Glutamatergic neuron (in vitro differentiated cells): Measurements from ENCODE around the gene C2orf92. TPM values are rescaled to one million over a fixed set of nuclear protein-coding genes. Genes with fewer than 3 reads are reported as not detected.

ENCODE experiments used
- DNase-seq: peaks from one replicate; pipeline ENCODE4 v3.0.0; 2022
- H3K27ac Mint-ChIP-seq: one replicate; pipeline ENCODE4 v1.8.0; 2020; ENCODE audit warnings: mild to moderate bottlenecking, mixed read lengths, inconsistent platforms; ENCODE audit not compliant: unreplicated experiment
- H3K27me3 Mint-ChIP-seq: one replicate; pipeline ENCODE4 v1.8.0; 2020; ENCODE audit warnings: mild to moderate bottlenecking, moderate library complexity, mixed read lengths, inconsistent platforms; ENCODE audit not compliant: unreplicated experiment
- H3K36me3 Mint-ChIP-seq: one replicate; pipeline ENCODE4 v1.8.0; 2020; ENCODE audit warnings: mild to moderate bottlenecking, mixed read lengths, inconsistent platforms; ENCODE audit not compliant: unreplicated experiment
- H3K4me1 Mint-ChIP-seq: one replicate; pipeline ENCODE4 v1.8.0; 2020; ENCODE audit warnings: mild to moderate bottlenecking, low read depth, mixed read lengths, inconsistent platforms; ENCODE audit not compliant: unreplicated experiment
- H3K4me3 Mint-ChIP-seq: one replicate; pipeline ENCODE4 v1.8.0; 2020; ENCODE audit warnings: mild to moderate bottlenecking, mixed read lengths, inconsistent platforms; ENCODE audit not compliant: unreplicated experiment
- H3K9me3 Mint-ChIP-seq: one replicate; pipeline ENCODE4 v1.8.0; 2020; ENCODE audit warnings: mild to moderate bottlenecking, moderate library complexity, mixed read lengths, inconsistent platforms; ENCODE audit not compliant: unreplicated experiment
- CTCF ChIP-seq: fragments of 200-600 bp; sonication (generic); IDR thresholded peaks from one replicate; pipeline ENCODE4 v1.5.0; 2021; ENCODE audit not compliant: partially characterized antibody, unreplicated experiment
- total RNA-seq: library from RNA; stranded (reverse); fragmentation: NEBNext Ultra II Directional; extraction: Animal tissue kit (Norgen Biotek cat#: 25700); gene quantifications from one replicate; pipeline ENCODE4 v1.2.1, GENCODE V29; 2021; ENCODE audit not compliant: unreplicated experiment

The C2orf92 gene
- total RNA-seq, 1 donor from 2014 or later: 19.6 TPM

GRCh38 chr2:97718942-97719341 lies 49.4 kb downstream of the C2orf92 start:
- no peak for TF ChIP-seq CTCF
- peaks cover 2% of the 10 kb centered on the region for H3K27me3 Mint-ChIP-seq
- H3K4me1 Mint-ChIP-seq: no peaks in the 10 kb centered on the region
- no peaks in the 10 kb centered on the region for H3K36me3 Mint-ChIP-seq
- H3K9me3 Mint-ChIP-seq: peaks cover 2% of the 10 kb centered on the region
- no peak for DNase-seq
- no peak overlapping the region for H3K27ac Mint-ChIP-seq
- H3K4me3 Mint-ChIP-seq: no peak overlapping the region

GRCh38 chr2:97719362-97720155 lies 50.0 kb downstream of the C2orf92 start:
- peaks cover 2% of the 10 kb centered on the region for H3K9me3 Mint-ChIP-seq
- H3K27ac Mint-ChIP-seq: no peak overlapping the region
- H3K4me3 Mint-ChIP-seq: no peak overlapping the region
- DNase-seq: no peak
- no peak for TF ChIP-seq CTCF
- no peaks in the 10 kb centered on the region for H3K4me1 Mint-ChIP-seq
- H3K27me3 Mint-ChIP-seq: peaks cover 2% of the 10 kb centered on the region
- H3K36me3 Mint-ChIP-seq: no peaks in the 10 kb centered on the region

- Mint-ChIP-seq H3K27ac (no peak overlapping the region), H3K4me1 (peaks cover 4% of the 10 kb centered on the region), H3K27me3 (peaks cover 4% of the 10 kb centered on the region), H3K4me3 (no peak overlapping the region), H3K36me3 (no peaks in the 10 kb centered on the region), H3K9me3 (peaks cover 2% of the 10 kb centered on the region)
- no peak for DNase-seq
- TF ChIP-seq CTCF: no peak
Measured at GRCh38 chr2:97720746-97721145, 51.2 kb downstream of the C2orf92 start.

- DNase-seq: no peak
- H3K27ac Mint-ChIP-seq: no peak overlapping the region
- H3K9me3 Mint-ChIP-seq: peaks cover 7% of the 10 kb centered on the region
- no peak overlapping the region for H3K4me3 Mint-ChIP-seq
- TF ChIP-seq CTCF: no peak
- H3K27me3 Mint-ChIP-seq: peaks cover 8% of the 10 kb centered on the region
- H3K36me3 Mint-ChIP-seq: no peaks in the 10 kb centered on the region
- peaks cover 15% of the 10 kb centered on the region for H3K4me1 Mint-ChIP-seq
Measured at GRCh38 chr2:97722227-97722626, 52.7 kb downstream of the C2orf92 start.

- DNase-seq: no peak
- peaks cover 26% of the 10 kb centered on the region for H3K4me1 Mint-ChIP-seq
- H3K27ac Mint-ChIP-seq: no peak overlapping the region
- peaks cover 17% of the 10 kb centered on the region for H3K27me3 Mint-ChIP-seq
- H3K4me3 Mint-ChIP-seq: no peak overlapping the region
- H3K9me3 Mint-ChIP-seq: peaks cover 15% of the 10 kb centered on the region
- TF ChIP-seq CTCF: no peak
- no peaks in the 10 kb centered on the region for H3K36me3 Mint-ChIP-seq
Measured at GRCh38 chr2:97723156-97724072, 53.9 kb downstream of the C2orf92 start.
